ENCODE measurements around the gene PXDN.
"Not testable (repeated sequence)": the region's sequence is repeated elsewhere in the genome, so short reads cannot be mapped to it uniquely, and the experiment has no call there.

The PXDN gene

GRCh38 chr2:1773883-1774282, 29.6 kb upstream of the PXDN start:
- no peak for DNase-seq

GRCh38 chr2:1772471-1773267, 28.4 kb upstream of the PXDN start:
- no peak for DNase-seq

DNA sequence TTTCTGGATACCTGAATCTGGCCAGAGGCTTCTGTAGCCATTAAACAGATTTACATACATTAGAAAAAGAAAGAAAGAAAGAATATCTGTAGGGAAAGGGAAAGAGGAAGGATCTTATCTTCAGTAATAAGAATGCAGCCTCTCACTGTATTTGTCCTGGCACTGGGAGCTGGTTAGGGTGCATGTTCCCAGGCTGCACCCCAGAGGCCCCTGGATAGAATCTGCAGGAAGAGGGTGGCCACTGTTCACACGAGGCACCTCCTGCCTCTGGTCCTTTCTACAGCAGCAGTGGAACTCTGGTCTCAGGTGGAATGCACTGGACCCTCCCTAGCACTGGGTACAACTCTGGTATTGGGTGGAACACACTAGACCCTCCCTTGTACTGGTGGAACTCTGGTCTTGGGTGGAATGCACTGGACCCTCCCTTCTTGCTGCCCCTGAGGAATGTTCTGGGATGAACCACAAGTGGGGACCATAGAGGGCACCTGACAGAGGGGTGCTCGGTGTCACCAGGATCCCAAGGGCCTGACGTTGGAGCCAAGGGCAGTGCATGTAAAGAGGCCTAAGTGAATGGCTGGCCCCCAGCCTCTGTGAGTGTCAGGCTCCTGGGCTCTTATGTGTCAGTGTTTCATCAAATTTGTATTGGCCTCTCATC, 27.4 kb upstream of the PXDN start:
- DNase-seq = no peak

DNA sequence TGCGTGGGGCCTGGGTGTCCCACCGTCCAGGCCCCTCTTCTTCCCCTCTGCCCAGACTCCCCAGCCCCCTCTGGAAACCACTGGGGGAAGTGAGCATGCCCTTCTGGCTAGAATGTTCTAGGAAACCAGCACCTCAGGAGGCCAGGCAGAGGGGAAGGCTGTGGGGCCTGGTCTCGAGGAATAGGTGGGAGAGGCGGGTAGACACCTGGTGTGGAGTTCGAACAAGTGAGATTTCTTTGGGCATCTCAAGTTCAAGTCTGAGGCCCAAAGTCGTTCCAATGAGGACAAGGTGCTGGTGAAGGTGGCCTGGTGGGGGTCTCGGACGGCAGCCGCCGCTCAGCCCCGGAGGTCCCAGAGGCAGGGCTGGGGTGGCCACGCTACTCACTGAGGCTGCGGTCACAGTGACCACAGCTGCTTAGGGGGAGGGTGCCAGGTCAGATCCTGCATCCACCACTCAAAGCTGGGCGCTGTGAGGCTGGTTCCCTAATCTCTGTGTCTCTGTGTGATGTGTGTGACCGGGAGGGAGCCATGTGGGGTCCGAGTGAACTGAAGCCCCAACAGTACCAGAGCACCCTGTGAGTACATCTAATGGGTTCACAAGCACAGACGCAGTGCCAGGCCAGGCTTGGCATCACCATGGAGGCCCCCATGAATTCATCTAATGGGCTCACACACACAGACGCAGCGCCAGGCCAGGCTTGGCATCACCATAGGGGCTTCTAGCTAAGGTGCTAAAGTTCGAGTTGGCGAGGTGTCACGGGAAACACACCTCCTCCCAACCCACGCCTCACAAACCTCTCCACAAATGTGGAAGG, 26.5 kb upstream of the PXDN start:
- DNase-seq = no peak

- peak; percentile 42 for DNase-seq
Observed at GRCh38 chr2:1769703-1770422, 25.5 kb upstream of the PXDN start.

GRCh38 chr2:1767939-1768691, 23.8 kb upstream of the PXDN start:
- DNase-seq = no peak

DNA sequence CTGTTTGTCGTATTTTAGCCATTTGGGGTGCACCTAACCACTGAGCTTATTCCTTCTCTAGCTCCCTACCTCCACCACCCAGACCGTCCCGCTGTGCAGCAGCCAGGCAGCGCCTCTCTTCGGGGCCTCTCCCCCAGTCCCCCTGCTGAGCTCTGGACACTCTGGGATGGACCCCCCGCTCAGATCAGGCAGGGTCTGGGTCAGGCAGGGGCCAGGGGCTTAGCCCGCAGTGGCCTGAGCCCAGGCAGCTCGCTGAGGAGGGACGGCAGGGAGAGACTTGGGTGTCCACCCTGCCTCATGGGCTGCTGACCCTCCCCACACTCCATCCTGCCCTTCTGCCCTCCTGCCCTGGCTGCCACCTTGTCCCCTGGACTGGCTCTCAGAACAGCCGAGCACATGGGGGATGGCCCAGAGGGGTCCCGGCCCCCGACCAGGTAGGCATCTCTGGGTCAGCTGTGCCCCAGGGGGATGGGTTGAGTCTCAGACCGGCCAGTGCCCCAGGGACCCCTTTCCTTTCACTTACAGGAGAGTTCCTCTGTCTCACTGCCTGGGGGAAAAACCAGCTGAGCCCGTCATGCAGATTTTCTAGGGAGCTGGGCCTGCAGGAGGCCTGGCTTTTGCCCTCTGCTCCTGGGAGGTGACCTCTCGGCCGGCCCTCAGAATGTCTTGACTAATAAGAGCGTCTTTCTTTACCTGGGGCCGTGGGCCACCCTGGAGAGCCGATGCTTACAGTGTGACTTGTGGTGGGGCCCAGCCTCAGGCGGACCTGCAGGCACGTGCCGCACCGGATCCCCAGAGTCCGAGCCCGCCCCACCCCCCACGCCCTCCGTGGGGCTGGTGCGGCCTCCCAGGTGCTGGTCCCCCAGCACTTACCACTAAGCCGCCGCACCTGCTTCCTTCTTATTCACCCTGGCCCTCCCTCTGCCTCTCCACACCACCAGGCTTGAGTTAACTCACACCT, 22.8 kb upstream of the PXDN start:
- DNase-seq = no peak

GRCh38 chr2:1766425-1766824, 22.1 kb upstream of the PXDN start:
- DNase-seq = no peak

- not testable (repeated sequence) for DNase-seq
Observed at GRCh38 chr2:1765201-1765600, 20.9 kb upstream of the PXDN start.

DNA sequence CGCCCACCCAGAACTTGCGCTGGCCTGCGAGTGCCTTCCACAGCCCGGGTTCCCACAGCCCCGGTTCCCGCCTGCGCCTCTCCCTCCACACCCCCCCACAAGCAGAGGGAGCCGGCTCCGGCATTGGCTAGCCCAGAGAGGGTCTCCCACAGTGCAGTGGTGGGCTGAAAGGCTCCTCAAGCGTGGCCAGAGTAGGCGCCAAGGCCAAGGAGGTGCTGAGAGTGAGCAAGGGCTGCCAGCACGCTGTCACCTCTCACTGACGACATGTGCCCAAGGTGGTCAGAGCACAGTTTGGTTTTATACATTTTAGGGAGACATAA, 15.3 kb upstream of the PXDN start:
- no peak for DNase-seq

GRCh38 chr2:1758774-1759610, 14.7 kb upstream of the PXDN start:
- no peak for DNase-seq

DNA sequence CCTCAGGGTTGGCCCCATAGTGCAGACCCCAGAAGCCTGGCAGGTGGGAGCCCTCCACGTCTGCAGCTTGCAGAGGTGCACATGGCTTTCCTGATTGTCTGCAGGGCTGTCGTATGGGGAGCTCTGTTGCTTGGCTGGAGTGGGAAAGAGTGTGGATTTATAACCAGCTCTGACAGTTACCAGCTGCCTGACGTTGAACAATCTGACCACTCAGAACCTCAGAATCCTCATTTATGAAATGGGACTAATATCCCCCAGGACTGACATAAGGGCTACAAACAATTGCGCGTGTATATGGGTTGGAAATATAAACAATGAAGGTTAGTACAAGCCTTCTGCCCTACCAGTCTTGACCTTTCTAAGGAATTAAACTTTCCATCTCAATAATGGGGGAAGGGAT, 13.9 kb upstream of the PXDN start:
- DNase-seq = no peak

DNA sequence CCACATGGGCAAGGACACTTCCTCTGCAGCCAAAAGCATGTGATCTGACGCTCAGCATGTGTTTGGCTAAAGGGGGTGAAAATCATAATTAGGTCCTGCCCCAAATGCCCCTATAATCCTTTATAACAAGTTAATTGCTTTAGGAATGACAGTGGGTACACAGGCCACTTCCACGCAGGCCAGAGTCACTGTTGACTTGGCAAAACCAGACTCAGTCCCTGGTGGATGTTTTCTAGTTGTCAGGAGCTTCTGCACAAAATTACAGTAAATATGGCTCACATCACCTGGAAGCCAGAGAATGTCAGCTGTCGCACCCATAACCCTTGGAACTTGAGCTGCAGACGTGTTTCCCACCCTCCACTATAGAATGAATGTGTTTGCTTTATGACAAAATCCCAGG, 13.3 kb upstream of the PXDN start:
- DNase-seq = no peak

DNA sequence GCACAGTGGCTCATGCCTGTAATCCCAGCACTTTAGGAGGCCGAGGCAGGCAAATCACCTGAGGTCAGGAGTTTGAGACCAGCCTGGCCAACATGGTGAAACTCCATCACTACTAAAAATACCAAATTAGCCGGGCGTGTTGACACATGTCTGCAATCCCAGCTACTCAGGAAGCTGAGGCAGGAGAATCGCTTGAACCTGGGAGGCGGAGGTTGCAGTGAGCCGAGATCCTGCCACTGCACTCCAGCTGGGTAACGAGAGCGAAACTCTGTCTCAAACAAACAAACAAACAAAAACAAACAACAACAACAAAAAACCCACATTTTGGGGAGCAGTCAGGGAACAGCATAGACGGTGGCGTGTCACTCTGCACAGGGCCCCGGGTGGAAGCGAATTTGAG, 12.8 kb upstream of the PXDN start:
- not testable (repeated sequence) for DNase-seq

DNA sequence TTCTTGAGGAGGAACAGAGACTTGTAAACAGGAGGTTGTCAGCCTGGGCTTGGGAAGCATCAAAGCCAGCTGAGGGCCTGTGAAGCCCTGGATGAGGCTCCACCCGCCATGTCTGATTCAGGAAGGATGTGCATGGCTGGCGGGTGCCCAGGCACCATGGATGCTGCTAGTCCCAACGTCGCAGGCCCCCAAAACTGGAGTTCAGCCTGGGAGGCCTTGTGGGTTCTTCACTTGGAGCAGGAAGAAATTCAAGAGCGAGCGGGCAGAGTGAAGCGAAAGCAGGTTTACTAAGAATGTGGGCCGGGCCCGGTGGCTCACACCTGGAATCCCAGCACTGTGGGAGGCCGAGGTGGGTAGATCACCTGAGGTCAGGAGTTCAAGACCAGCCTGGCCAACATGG, 12.1 kb upstream of the PXDN start:
- no peak for DNase-seq

DNA sequence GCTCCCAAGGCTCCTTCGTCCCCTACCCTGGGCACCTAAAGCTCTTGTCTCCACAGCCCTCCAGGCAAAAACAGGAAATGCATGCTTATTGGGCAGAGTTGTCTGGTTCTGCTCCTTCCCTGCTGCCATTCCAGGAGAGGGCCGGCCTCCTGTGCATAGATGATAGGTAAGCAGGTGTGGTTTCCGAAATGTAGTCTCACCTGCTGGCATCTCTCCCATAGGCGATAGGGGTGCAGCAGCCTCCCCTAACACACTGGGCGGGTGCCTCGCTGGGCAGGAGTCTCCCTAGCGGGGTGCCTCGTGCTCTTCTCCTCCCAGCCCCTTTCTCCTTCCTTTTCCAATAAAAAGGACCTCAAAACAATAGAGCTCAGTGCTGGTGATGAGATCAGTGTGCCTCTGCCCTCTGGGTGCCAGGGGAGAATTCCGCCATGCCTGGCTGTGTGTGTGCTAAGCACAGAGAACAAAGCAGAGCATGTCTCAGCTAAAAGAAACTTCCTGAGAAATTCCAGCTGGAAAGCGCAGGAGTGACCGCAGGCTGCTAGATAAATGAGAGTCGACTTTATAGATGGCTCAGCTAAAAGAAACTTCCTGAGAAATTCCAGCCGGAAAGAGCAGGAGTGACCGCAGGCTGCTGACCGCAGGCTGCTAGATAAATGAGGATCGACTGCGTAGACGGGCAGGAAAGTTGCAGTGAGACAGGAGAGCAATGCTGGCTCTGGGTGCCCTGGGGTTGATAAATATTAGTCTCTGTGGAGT, 11.3 kb upstream of the PXDN start:
- no peak for DNase-seq

DNA sequence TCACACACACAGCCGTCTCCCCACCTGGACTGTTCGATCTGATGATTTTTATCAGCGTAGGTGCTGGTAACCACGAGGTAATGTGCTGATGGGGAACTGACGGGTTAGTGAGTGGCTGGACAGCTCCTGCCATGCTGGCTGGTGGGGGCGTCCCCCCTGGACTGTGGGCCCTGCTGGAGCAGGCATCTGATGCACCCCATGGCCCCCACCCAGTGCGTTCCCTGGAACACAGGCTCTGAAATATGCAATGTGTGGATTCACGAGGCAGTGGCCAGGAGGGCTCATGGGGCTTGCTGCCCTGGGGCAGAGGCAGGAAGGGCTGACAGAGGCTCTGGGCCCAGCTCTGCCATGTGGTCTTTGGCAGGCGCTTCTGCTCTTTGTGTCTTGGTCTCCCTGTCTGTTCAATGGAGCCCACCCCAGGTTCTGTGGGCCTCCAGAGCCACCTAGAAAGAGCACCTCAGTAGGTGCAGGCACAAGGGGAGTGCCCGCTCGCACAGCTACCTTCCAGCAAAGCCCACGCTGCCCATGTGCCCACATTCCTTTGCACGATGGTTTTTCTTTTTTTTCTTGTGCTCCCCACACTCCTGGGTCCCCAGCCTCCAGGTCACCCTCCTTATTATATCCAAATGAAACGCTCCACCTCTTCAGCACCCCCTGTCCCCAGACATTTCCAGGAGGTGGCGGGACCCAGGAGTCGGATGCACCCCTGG, 10.3 kb upstream of the PXDN start:
- no peak for DNase-seq

DNA sequence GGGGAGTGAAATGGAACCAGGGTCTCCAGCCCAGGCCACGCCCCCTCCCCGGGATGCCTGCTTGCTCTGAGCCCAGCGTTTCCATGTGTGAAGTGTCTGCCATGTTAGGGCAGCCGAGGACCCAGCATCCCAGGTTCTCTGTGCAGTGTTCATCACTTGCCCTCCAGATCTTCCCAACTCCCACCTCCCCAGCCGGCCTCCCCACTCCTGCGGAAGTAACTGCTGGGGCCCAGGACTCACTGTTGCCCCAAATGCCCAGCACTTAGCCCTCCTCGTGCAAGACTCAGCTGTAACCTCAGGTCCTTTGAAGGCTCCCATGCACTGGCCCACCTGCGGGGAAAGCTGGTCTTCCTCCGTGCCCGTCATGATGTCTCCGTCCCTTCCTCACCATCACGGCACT, 9.7 kb upstream of the PXDN start:
- DNase-seq = no peak

GRCh38 chr2:1752751-1753150, 8.4 kb upstream of the PXDN start:
- no peak for DNase-seq

All from CD4-positive, alpha-beta T cell treated with Interleukin-17A for 1 hour (primary cell).